Osteoblast (primary cell): ENCODE measurements around the gene SKAP1. TPM values are rescaled to one million over a fixed set of nuclear protein-coding genes. Genes with fewer than 3 reads are reported as not detected.
"Not testable (repeated sequence)": the region's sequence is repeated elsewhere in the genome, so short reads cannot be mapped to it uniquely, and the experiment has no call there.

ENCODE experiments used
- DNase-seq: peaks from one replicate; pipeline ENCODE4 v3.0.0; 2011; ENCODE audit warnings: low spot score, mixed read lengths; ENCODE audit not compliant: insufficient read length; ENCODE audit errors: missing footprints
- H2AFZ ChIP-seq: 2 replicates; pipeline ENCODE4 v1.6.0; 2011; ENCODE audit warnings: mild to moderate bottlenecking, low read length
- H3K27ac ChIP-seq: 2 replicates; pipeline ENCODE4 v1.5.1; 2011; ENCODE audit warnings: mild to moderate bottlenecking, low read depth, low read length, moderate library complexity
- H3K27me3 ChIP-seq: 2 replicates; pipeline ENCODE4 v1.6.0; 2012; ENCODE audit warnings: mild to moderate bottlenecking, control low read depth, inconsistent platforms, low read length, moderate library complexity; ENCODE audit not compliant: insufficient read depth
- H3K36me3 ChIP-seq: 2 replicates; pipeline ENCODE4 v1.5.1; 2011; ENCODE audit warnings: mild to moderate bottlenecking, low read length, control low read depth, moderate library complexity; ENCODE audit not compliant: insufficient read depth
- H3K4me1 ChIP-seq: 2 replicates; pipeline ENCODE4 v1.5.1; 2011; ENCODE audit warnings: mild to moderate bottlenecking, low read length, control low read depth, moderate library complexity; ENCODE audit not compliant: insufficient read depth
- H3K4me2 ChIP-seq: 2 replicates; pipeline ENCODE4 v1.6.0; 2011; ENCODE audit warnings: mild to moderate bottlenecking, low read length; ENCODE audit not compliant: insufficient read depth
- H3K4me3 ChIP-seq: fragments of 200-600 bp; sonication (generic); 3 replicates; pipeline ENCODE4 v1.5.1; 2012; ENCODE audit warnings: mild to moderate bottlenecking, low read length, inconsistent platforms; ENCODE audit not compliant: insufficient read depth
- H3K79me2 ChIP-seq: 2 replicates; pipeline ENCODE4 v1.6.0; 2012; ENCODE audit warnings: mild to moderate bottlenecking, low read length, control low read depth, inconsistent platforms; ENCODE audit not compliant: insufficient read depth
- H3K9me3 ChIP-seq: 2 replicates; pipeline ENCODE4 v1.5.1; 2011; ENCODE audit warnings: low read depth, low read length, control low read depth
- H4K20me1 ChIP-seq: 2 replicates; pipeline ENCODE4 v1.6.0; 2012; ENCODE audit warnings: mild to moderate bottlenecking, low read length, control low read depth; ENCODE audit not compliant: insufficient read depth
- total RNA-seq: library from RNA; depleted of rRNA; stranded (reverse); fragments of >200 nt; gene quantifications from 2 replicates; pipeline ENCODE4 v1.2.3, GENCODE V29; 2012
- TF ChIP-seq, protein P1 (sequence below): IDR thresholded peaks from 2 replicates; pipeline ENCODE4 v1.5.1; 2011; ENCODE audit warnings: mild to moderate bottlenecking, low read depth, low read length, moderate library complexity; ENCODE audit errors: extremely low read depth

The SKAP1 gene
- total RNA-seq, 1 donor, result not detected

DNA sequence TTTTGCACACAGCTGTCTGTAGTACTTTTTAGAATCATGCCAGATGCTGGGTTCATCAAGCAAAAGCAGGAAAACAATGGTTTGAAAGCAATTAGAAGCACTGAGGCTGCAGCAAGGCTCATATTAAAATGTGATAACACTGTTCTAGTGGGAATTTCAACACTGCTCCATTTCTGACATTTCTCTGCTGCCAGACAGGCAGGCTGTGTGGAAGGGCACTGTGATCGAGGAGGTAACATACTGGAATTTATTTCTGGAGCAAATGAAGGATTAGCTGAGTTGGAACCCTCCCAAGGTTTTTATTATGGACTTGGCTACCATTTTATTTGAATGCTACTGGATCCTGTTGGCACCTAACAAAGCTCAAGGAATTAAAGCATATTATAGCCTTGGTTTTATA is 66.9 kb downstream of the SKAP1 start:
- no peak overlapping the region for H2AFZ ChIP-seq
- no peaks in the 10 kb centered on the region for H4K20me1 ChIP-seq
- H3K79me2 ChIP-seq, result no peaks in the 10 kb centered on the region
- H3K4me1 ChIP-seq, result no peaks in the 10 kb centered on the region
- H3K9me3 ChIP-seq, result no peaks in the 10 kb centered on the region
- no peak overlapping the region for H3K4me2 ChIP-seq
- no peak overlapping the region for H3K27ac ChIP-seq
- no peaks in the 10 kb centered on the region for H3K36me3 ChIP-seq
- H3K4me3 ChIP-seq, result no peak overlapping the region
- no peak for DNase-seq
- TF ChIP-seq, protein P1, sequence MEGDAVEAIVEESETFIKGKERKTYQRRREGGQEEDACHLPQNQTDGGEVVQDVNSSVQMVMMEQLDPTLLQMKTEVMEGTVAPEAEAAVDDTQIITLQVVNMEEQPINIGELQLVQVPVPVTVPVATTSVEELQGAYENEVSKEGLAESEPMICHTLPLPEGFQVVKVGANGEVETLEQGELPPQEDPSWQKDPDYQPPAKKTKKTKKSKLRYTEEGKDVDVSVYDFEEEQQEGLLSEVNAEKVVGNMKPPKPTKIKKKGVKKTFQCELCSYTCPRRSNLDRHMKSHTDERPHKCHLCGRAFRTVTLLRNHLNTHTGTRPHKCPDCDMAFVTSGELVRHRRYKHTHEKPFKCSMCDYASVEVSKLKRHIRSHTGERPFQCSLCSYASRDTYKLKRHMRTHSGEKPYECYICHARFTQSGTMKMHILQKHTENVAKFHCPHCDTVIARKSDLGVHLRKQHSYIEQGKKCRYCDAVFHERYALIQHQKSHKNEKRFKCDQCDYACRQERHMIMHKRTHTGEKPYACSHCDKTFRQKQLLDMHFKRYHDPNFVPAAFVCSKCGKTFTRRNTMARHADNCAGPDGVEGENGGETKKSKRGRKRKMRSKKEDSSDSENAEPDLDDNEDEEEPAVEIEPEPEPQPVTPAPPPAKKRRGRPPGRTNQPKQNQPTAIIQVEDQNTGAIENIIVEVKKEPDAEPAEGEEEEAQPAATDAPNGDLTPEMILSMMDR, result no peak
- H3K27me3 ChIP-seq, result peaks cover 64% of the 10 kb centered on the region

DNA sequence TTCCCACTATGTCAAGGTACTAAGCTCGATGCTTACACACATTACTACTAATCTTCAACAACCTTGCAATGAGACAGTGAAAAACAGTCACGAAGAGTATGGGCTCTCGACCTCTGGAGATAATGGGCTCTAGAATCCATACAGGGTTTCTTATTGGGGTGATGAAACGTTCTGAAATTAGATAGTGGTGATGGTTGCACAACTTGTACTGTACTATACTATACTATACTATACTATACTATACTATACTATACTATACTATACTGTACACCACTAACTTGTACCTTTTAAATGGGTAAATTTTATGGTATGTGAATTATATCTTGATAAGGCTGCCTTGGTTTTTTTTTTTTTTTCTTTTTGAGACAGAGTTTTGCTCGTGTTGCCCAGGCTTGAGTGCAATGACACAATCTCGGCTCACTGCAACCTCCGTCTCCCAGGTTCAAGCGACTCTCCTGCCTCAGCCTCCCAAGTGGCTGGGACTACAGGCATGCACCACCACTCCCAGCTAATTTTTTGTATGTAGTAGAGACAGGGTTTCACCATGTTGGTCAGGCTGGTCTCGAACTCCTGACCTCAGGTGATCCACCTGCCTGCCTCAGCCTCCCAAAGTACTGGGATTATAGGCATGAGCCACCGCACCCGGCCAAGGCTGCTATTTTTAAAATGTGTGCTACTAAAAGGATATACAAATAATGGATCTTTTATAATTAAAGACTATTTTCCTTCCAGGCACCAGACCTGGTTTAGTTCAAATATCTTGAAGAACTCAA is 69.0 kb downstream of the SKAP1 start:
- not testable (repeated sequence) for H3K4me3 ChIP-seq, H3K36me3 ChIP-seq, H4K20me1 ChIP-seq, H3K4me2 ChIP-seq, H3K9me3 ChIP-seq, DNase-seq, H3K79me2 ChIP-seq, H3K27ac ChIP-seq, H3K4me1 ChIP-seq, H2AFZ ChIP-seq
- H3K27me3 ChIP-seq, result peaks cover 63% of the 10 kb centered on the region

DNA sequence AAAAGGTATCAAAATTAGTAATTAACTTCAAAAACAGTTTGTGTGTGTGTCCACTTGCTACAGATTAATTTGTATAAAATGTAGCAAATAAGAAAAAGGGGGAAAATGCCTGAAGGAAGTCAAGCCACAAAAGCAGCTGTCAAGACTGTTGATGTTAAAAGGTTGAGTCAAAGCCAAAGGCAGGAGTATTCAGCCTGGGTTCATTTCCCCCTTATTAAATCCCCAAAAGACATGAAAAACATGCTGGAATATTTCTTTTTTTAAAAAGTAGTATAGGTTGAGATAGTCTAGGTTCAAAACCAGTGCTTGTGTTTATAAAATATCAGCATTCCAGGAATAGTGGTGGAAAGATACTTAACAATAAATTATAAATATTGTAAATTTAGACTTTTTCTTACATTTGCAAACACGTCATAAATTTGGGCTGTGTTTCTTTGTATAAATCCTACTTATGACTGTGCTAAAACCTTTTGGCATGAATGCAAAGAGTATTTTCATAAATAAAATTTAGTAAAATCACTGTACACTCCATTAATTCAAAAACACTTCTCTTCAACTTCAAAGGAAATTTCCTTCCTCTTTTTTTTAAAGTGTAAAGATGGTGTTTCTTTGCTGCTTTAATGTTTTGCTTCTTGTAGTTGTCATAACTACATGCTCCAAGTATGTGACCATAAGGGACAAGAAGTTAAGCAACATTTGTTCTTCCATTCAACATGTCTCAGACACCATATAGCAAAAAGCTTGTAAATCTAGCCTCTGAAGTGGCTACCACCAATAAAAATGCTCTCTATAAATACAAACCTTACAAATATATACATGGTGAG is 72.0 kb downstream of the SKAP1 start:
- TF ChIP-seq, protein P1, result no peak
- H2AFZ ChIP-seq, result no peak overlapping the region
- no peaks in the 10 kb centered on the region for H3K4me1 ChIP-seq
- H4K20me1 ChIP-seq, result no peaks in the 10 kb centered on the region
- no peaks in the 10 kb centered on the region for H3K79me2 ChIP-seq
- no peak for DNase-seq
- H3K4me3 ChIP-seq, result no peak overlapping the region
- peaks cover 57% of the 10 kb centered on the region for H3K27me3 ChIP-seq
- no peaks in the 10 kb centered on the region for H3K9me3 ChIP-seq
- H3K4me2 ChIP-seq, result no peak overlapping the region
- H3K36me3 ChIP-seq, result no peaks in the 10 kb centered on the region
- no peak overlapping the region for H3K27ac ChIP-seq

DNA sequence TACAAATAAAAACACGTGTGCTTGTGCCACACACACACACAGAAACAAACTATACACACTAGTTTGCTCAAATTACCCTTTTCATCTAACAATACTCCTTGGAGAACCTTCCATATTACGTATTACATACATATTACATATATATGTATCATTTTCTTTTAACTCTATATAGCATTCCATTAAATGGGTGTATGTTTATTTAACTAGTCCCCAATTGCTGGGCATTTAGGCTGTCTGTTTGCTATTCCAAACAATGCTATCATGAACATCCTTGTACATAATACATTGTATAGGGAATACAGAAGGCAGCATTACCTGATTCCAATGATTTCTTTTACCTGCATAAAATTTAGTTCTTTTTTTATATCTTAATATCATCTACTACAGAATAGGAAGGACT is 73.1 kb downstream of the SKAP1 start:
- H3K27me3 ChIP-seq, result peaks cover 50% of the 10 kb centered on the region
- no peak for DNase-seq

More for the DNA sequence above, 73.1 kb downstream of the SKAP1 start:
- no peaks in the 10 kb centered on the region for H3K9me3 ChIP-seq
- H4K20me1 ChIP-seq, result no peaks in the 10 kb centered on the region
- no peak overlapping the region for H2AFZ ChIP-seq
- no peak overlapping the region for H3K27ac ChIP-seq
- TF ChIP-seq, protein P1, result no peak
- H3K4me2 ChIP-seq, result no peak overlapping the region
- no peaks in the 10 kb centered on the region for H3K4me1 ChIP-seq
- no peak overlapping the region for H3K4me3 ChIP-seq
- no peaks in the 10 kb centered on the region for H3K79me2 ChIP-seq
- H3K36me3 ChIP-seq, result no peaks in the 10 kb centered on the region
